Stimulated activated CD4-positive, alpha-beta T cell treated with anti-CD3 and anti-CD28 coated beads, Interleukin-4, amount 100 ng/mL, for 24 hours (primary cell): ENCODE results near the gene TRIML2.
"Not testable (repeated sequence)": the region's sequence is repeated elsewhere in the genome, so short reads cannot be mapped to it uniquely, and the experiment has no call there.

Experiments
- DNase-seq: peaks from one replicate; pipeline ENCODE4 v3.0.0-alpha.2; 2020

The TRIML2 gene

GRCh38 chr4:188092824-188093223 is 16.6 kb downstream of the TRIML2 start:
- no peak for DNase-seq

GRCh38 chr4:188086858-188087257 is 22.5 kb downstream of the TRIML2 start:
- DNase-seq: no peak

GRCh38 chr4:188082796-188083195 is 26.6 kb downstream of the TRIML2 start:
- no peak for DNase-seq

DNA sequence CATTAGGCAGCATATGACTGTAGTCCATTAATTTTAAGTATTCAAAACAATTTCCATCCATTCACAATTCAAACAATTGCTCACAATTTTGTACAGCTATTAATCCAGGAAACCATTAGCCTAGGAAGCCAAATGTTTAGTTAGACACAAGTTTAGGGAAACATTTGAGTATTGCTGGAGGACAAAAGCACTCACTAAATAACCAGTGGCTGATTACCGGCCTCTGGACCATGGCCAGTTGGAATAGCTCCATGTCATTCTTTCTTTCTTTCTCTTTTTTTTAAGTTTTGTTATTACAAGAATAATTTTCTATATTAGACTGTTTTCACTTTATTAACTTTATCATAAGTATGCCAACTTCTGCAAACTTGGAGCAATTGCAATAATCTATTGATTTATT is 31.3 kb downstream of the TRIML2 start:
- DNase-seq: no peak

DNA sequence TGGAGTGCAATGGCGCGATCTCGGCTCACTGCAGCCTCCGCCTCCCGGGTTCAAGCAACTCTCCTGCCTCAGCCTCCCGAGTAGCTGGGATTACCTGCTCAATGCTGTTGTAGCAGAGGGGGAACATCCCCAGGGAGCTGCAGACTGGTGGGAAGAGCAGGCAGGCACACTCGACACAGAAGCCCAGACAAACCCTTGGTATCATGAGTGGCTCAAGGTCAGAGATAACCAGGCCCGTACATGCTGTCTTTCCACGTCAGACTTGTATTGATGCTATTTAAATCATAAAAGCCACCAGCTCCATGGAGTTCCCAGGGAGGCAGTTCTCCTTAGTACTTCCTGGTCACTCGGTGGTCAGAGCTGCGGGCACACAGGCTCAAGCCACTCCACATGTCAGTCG is 33.2 kb downstream of the TRIML2 start:
- DNase-seq: no peak

- DNase-seq: no peak
Observed at GRCh38 chr4:188061083-188061482, 48.3 kb downstream of the TRIML2 start.

- DNase-seq: no peak
Observed at GRCh38 chr4:188053302-188053701, 56.1 kb downstream of the TRIML2 start.

DNA sequence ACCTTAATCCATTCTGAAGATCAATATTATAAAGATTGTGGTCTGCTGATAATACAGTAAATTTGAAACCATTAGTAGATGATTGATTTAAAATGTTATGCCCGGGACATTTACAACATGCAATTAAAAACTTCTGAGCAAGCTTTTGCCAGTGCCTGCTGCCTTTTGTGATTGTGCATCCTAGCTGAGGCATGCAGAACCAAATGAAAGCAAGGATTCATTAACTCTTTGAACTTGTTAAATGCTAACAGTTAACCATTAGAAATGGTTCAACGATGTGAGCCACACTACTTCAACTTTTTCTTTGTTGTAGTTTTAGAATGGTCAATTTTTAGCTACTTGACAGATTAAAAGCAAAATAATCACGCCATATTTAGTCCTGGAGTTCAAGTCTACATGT is 62.7 kb downstream of the TRIML2 start:
- DNase-seq: no peak

- not testable (repeated sequence) for DNase-seq
Observed at GRCh38 chr4:188045461-188045860, 63.9 kb downstream of the TRIML2 start.

- DNase-seq: no peak
Observed at GRCh38 chr4:188043154-188043553, 66.2 kb downstream of the TRIML2 start.

- no peak for DNase-seq
Observed at GRCh38 chr4:188042191-188042590, 67.2 kb downstream of the TRIML2 start.

DNA sequence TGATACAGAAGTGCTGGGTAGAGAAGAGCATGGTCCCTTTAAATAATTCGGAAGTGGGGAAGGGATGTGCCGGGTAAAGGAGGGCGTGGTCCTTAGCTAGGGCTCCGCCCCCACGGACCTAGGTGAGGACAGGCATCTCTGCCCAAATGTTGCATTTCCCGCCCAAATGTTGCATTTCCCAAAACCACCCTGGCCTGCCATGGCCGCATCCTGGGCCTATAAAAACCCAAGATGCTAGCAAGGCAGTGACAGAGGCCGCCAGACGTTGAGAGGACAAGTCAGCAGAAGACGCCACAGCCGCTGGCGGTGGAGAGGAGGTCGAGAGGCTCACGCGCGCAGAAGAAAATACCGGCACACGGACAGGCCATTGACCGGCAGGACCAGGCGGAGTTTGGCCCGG is 67.7 kb downstream of the TRIML2 start:
- no peak for DNase-seq
